ENCODE results near the gene PHEX.

GRCh38 chrX:22203186-22203585 is 171.1 kb downstream of the PHEX start:
- no peak for TF ChIP-seq CTCF (IDR thresholded peaks at IDR 0.05)
- no peak for TF ChIP-seq POLR2AphosphoS5 (IDR thresholded peaks at IDR 0.05)
- TF ChIP-seq EP300 (IDR thresholded peaks at IDR 0.05) = no peak

Measured in esophagus muscularis mucosa (tissue), 4 donors.